DND-41 (cell line): ENCODE results near the gene PREX1.

ENCODE experiments used
- EZH2 ChIP-seq: IDR thresholded peaks from 3 replicates; pipeline ENCODE4 v1.6.1; 2012; ENCODE audit warnings: borderline replicate concordance, low read depth, mild to moderate bottlenecking, moderate library complexity, low read length, inconsistent platforms; ENCODE audit not compliant: severe bottlenecking
- TF ChIP-seq, protein P1 (sequence below): IDR thresholded peaks from 2 replicates; pipeline ENCODE4 v1.5.1; 2012; ENCODE audit warnings: borderline replicate concordance, low read length, moderate library complexity, mild to moderate bottlenecking; ENCODE audit not compliant: poor library complexity, severe bottlenecking; ENCODE audit errors: extremely low read depth

DNA sequence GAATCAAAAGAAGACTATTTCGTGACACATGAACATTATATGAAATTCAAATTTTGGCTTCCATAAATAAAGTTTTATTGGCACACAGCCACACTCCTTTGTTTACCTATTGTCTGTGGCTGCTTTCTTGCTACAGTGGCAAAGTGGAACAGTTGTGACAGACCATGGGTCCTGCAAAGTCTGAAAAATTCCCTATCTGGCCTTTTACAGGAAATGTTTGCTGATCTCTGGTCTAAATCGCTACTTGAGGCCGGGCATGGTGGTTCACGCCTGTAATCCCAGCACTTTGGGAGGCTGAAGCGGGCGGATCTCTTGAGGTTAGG is 23.1 kb upstream of the PREX1 start:
- TF ChIP-seq, protein P1, sequence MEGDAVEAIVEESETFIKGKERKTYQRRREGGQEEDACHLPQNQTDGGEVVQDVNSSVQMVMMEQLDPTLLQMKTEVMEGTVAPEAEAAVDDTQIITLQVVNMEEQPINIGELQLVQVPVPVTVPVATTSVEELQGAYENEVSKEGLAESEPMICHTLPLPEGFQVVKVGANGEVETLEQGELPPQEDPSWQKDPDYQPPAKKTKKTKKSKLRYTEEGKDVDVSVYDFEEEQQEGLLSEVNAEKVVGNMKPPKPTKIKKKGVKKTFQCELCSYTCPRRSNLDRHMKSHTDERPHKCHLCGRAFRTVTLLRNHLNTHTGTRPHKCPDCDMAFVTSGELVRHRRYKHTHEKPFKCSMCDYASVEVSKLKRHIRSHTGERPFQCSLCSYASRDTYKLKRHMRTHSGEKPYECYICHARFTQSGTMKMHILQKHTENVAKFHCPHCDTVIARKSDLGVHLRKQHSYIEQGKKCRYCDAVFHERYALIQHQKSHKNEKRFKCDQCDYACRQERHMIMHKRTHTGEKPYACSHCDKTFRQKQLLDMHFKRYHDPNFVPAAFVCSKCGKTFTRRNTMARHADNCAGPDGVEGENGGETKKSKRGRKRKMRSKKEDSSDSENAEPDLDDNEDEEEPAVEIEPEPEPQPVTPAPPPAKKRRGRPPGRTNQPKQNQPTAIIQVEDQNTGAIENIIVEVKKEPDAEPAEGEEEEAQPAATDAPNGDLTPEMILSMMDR = no peak
- TF ChIP-seq EZH2 = no peak
